Right ventricle myocardium superior (tissue), 1 donor: Measurements from ENCODE around the gene MEX3B. TPM values are rescaled to one million over a fixed set of nuclear protein-coding genes. Genes with fewer than 3 reads are reported as not detected.
"Not testable (repeated sequence)": the region's sequence is repeated elsewhere in the genome, so short reads cannot be mapped to it uniquely, and the experiment has no call there.

Source experiments
- ATAC-seq: fragments of 200-7000 bp; cut with Tn5 transposase; one replicate; pipeline ENCODE4 v1.9.1; 2020; ENCODE audit warnings: mild to moderate bottlenecking; ENCODE audit not compliant: poor library complexity
- DNase-seq: peaks from one replicate; pipeline ENCODE4 v3.0.0-alpha.2; 2020
- intact Hi-C: fragments of 100-400 bp; cut with DNase I; formaldehyde crosslinking; loops from one replicate; pipeline ENCODE4 v1.11.2; 2022
- total RNA-seq: library from RNA; stranded (reverse); fragmentation: NEBNext Ultra II Directional; extraction: Animal tissue kit (Norgen Biotek cat#: 25700); gene quantifications from one replicate; pipeline ENCODE4 v1.2.1, GENCODE V29; 2021
- donor health status: DM: no; HTN: yes; CAD: no; lungs with severe emphysema.

The MEX3B gene
- total RNA-seq, 1 donor from 2014 or later: 3.5 TPM

- ATAC-seq (peak; percentile 70), DNase-seq (no peak)
- intact Hi-C loops: no loop called here
These were observed 23.8 kb downstream of the MEX3B start for GRCh38 chr15:82021992-82022391.

- DNase-seq (no peak), ATAC-seq (no peak)
- intact Hi-C loops: no loop called here
These were observed 25.0 kb downstream of the MEX3B start for GRCh38 chr15:82020625-82021394.

GRCh38 chr15:82018201-82018600 lies 27.6 kb downstream of the MEX3B start:
- DNase-seq (no peak), ATAC-seq (no peak)
- intact Hi-C loops: no loop called here

GRCh38 chr15:82017656-82018055 lies 28.2 kb downstream of the MEX3B start:
- ATAC-seq (no peak), DNase-seq (no peak)
- intact Hi-C loops: no loop called here

- intact Hi-C loops: no loop called here
- ATAC-seq (no peak), DNase-seq (no peak)
These were observed 30.8 kb downstream of the MEX3B start for GRCh38 chr15:82014989-82015388.

GRCh38 chr15:82012908-82013307 lies 32.9 kb downstream of the MEX3B start:
- DNase-seq (no peak), ATAC-seq (no peak)
- intact Hi-C loops: no loop called here

GRCh38 chr15:82005239-82005638 lies 40.6 kb downstream of the MEX3B start:
- no peak for DNase-seq
- no peak for ATAC-seq
- intact Hi-C loops: no loop called here

- ATAC-seq: no peak
- DNase-seq: no peak
- intact Hi-C loops: no loop called here
These were observed 41.9 kb downstream of the MEX3B start for GRCh38 chr15:82003916-82004315.

- DNase-seq, ATAC-seq, intact Hi-C loops: not testable (repeated sequence)
These were observed 50.7 kb downstream of the MEX3B start for GRCh38 chr15:81995081-81995480.

- ATAC-seq: no peak
- no peak for DNase-seq
- intact Hi-C loops: no loop called here
These were observed 53.3 kb downstream of the MEX3B start for GRCh38 chr15:81992523-81992922.

Other genes starting within 250 kb of the MEX3B start
- gene EFL1, start 216.7 kb upstream of the MEX3B start, total RNA-seq: 14.9 TPM
- gene SAXO2, start 216.8 kb upstream of the MEX3B start, total RNA-seq: 3.0 TPM